GM12891 (cell line): ENCODE measurements around the gene CHMP4A.

ENCODE experiments used
- POLR2A ChIP-seq: IDR thresholded peaks from 2 replicates; pipeline ENCODE4 v1.6.1; 2011; ENCODE audit warnings: low read depth, low read length, control low read depth
- POLR2AphosphoS5 ChIP-seq: IDR thresholded peaks from 2 replicates; pipeline ENCODE4 v1.6.1; 2011; ENCODE audit warnings: low read depth, low read length, control low read depth
- TAF1 ChIP-seq: IDR thresholded peaks from 2 replicates; pipeline ENCODE4 v1.6.1; 2011; ENCODE audit warnings: low read depth, low read length, control low read depth

DNA sequence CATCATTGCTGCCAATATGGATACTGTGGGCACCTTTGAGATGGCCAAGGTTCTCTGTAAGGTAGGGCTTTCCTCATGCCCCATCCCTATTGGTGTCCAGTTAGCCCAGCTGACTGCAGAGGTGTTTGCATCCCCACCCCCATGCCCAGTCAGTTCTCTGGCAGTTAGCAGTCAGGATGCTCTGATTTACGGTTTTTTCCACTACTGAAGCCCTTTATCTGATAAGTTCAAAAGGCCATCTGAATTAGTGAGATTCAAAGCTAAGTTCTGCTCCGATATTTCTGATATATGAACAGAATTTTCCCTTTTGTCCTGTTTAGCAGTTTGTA lies 20.2 kb upstream of the CHMP4A start:
- TF ChIP-seq POLR2A (no peak), POLR2AphosphoS5 (no peak), TAF1 (no peak)
